ENCODE data around the gene CREB5. TPM values are rescaled to one million over a fixed set of nuclear protein-coding genes. Genes with fewer than 3 reads are reported as not detected.

Gene CREB5
- polyA plus RNA-seq, 1 donor from 2014 or later: 3.7 TPM

DNA sequence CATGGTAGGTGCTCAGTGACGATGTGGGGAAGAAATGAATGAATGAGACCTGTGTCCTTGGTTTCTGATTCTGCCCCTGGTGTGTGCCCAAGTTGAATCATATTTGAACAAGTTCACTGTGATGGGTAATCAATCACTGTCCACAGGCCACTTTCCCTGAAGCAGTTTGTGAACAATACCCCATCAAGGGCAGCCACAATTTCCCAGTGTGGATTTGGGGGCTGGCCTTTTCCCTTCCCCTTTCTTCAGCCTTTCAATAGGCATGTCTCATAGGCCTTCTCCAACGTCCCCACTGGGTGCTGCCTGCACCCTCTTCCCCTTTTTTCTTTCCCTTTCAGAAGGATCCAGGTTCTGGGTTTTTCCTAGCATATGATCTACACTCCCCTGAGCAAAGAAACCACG, 64.7 kb downstream of the CREB5 start:
- Histone ChIP-seq H3K9me3 (ENCODE audit: low read length) (no peaks in the 10 kb centered on the region), H3K4me3 (ENCODE audit: low read length) (no peak overlapping the region), H3K4me2 (ENCODE audit: low read length) (no peak overlapping the region), H4K20me1 (ENCODE audit: insufficient read depth) (no peaks in the 10 kb centered on the region), H3K27me3 (ENCODE audit: insufficient read depth, low read depth, low read length) (no peaks in the 10 kb centered on the region), H3K9ac (ENCODE audit: low read length) (no peak overlapping the region), H3K27ac (ENCODE audit: low read length) (no peak overlapping the region), H3K36me3 (ENCODE audit: insufficient read depth, low read length) (no peaks in the 10 kb centered on the region), H2AFZ (ENCODE audit: low read depth, low read length) (no peak overlapping the region), H3F3A (ENCODE audit: insufficient read depth, low read length, poor library complexity, severe bottlenecking) (no peaks in the 10 kb centered on the region), H3K79me2 (replicated peaks; ENCODE audit: insufficient read depth, low read length) (peaks cover 14% of the 10 kb centered on the region), H3K9me2 (ENCODE audit: insufficient read depth, low read length) (no peaks in the 10 kb centered on the region)
- TF ChIP-seq MXI1 (conservative IDR thresholded peaks at IDR 0.05; ENCODE audit: poor library complexity, severe bottlenecking): no peak
- TF ChIP-seq EP300 (conservative IDR thresholded peaks at IDR 0.05; ENCODE audit: poor library complexity, severe bottlenecking): no peak

GRCh38 chr7:28478656-28479055, 66.3 kb downstream of the CREB5 start:
- Histone ChIP-seq H3K79me2 (replicated peaks; ENCODE audit: insufficient read depth, low read length) (peaks cover 12% of the 10 kb centered on the region), H3F3A (ENCODE audit: insufficient read depth, low read length, poor library complexity, severe bottlenecking) (no peaks in the 10 kb centered on the region), H4K20me1 (ENCODE audit: insufficient read depth) (no peaks in the 10 kb centered on the region), H3K36me3 (ENCODE audit: insufficient read depth, low read length) (no peaks in the 10 kb centered on the region), H2AFZ (ENCODE audit: low read depth, low read length) (no peak overlapping the region), H3K27ac (ENCODE audit: low read length) (no peak overlapping the region), H3K4me3 (ENCODE audit: low read length) (no peak overlapping the region), H3K9me3 (ENCODE audit: low read length) (no peaks in the 10 kb centered on the region), H3K9me2 (ENCODE audit: insufficient read depth, low read length) (no peaks in the 10 kb centered on the region), H3K4me2 (ENCODE audit: low read length) (no peak overlapping the region), H3K9ac (ENCODE audit: low read length) (no peak overlapping the region), H3K27me3 (ENCODE audit: insufficient read depth, low read depth, low read length) (no peaks in the 10 kb centered on the region)
- TF ChIP-seq, protein P1, sequence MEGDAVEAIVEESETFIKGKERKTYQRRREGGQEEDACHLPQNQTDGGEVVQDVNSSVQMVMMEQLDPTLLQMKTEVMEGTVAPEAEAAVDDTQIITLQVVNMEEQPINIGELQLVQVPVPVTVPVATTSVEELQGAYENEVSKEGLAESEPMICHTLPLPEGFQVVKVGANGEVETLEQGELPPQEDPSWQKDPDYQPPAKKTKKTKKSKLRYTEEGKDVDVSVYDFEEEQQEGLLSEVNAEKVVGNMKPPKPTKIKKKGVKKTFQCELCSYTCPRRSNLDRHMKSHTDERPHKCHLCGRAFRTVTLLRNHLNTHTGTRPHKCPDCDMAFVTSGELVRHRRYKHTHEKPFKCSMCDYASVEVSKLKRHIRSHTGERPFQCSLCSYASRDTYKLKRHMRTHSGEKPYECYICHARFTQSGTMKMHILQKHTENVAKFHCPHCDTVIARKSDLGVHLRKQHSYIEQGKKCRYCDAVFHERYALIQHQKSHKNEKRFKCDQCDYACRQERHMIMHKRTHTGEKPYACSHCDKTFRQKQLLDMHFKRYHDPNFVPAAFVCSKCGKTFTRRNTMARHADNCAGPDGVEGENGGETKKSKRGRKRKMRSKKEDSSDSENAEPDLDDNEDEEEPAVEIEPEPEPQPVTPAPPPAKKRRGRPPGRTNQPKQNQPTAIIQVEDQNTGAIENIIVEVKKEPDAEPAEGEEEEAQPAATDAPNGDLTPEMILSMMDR (IDR thresholded peaks at IDR 0.05; ENCODE audit: poor library complexity, severe bottlenecking): no peak
- TF ChIP-seq EP300 (conservative IDR thresholded peaks at IDR 0.05; ENCODE audit: poor library complexity, severe bottlenecking) (no peak), RAD21 (conservative IDR thresholded peaks at IDR 0.05) (no peak), EZH2 (IDR thresholded peaks at IDR 0.05; ENCODE audit: borderline replicate concordance, insufficient read depth, low read length, poor library complexity, severe bottlenecking) (no peak), POLR2AphosphoS5 (IDR thresholded peaks at IDR 0.05) (no peak), MXI1 (conservative IDR thresholded peaks at IDR 0.05; ENCODE audit: poor library complexity, severe bottlenecking) (no peak), SMC3 (conservative IDR thresholded peaks at IDR 0.05; ENCODE audit: poor library complexity) (no peak), TAF1 (IDR thresholded peaks at IDR 0.05; ENCODE audit: low read depth) (no peak)
- TF ChIP-seq, protein P2, sequence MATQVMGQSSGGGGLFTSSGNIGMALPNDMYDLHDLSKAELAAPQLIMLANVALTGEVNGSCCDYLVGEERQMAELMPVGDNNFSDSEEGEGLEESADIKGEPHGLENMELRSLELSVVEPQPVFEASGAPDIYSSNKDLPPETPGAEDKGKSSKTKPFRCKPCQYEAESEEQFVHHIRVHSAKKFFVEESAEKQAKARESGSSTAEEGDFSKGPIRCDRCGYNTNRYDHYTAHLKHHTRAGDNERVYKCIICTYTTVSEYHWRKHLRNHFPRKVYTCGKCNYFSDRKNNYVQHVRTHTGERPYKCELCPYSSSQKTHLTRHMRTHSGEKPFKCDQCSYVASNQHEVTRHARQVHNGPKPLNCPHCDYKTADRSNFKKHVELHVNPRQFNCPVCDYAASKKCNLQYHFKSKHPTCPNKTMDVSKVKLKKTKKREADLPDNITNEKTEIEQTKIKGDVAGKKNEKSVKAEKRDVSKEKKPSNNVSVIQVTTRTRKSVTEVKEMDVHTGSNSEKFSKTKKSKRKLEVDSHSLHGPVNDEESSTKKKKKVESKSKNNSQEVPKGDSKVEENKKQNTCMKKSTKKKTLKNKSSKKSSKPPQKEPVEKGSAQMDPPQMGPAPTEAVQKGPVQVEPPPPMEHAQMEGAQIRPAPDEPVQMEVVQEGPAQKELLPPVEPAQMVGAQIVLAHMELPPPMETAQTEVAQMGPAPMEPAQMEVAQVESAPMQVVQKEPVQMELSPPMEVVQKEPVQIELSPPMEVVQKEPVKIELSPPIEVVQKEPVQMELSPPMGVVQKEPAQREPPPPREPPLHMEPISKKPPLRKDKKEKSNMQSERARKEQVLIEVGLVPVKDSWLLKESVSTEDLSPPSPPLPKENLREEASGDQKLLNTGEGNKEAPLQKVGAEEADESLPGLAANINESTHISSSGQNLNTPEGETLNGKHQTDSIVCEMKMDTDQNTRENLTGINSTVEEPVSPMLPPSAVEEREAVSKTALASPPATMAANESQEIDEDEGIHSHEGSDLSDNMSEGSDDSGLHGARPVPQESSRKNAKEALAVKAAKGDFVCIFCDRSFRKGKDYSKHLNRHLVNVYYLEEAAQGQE (IDR thresholded peaks at IDR 0.05; ENCODE audit: borderline replicate concordance): no peak

DNA sequence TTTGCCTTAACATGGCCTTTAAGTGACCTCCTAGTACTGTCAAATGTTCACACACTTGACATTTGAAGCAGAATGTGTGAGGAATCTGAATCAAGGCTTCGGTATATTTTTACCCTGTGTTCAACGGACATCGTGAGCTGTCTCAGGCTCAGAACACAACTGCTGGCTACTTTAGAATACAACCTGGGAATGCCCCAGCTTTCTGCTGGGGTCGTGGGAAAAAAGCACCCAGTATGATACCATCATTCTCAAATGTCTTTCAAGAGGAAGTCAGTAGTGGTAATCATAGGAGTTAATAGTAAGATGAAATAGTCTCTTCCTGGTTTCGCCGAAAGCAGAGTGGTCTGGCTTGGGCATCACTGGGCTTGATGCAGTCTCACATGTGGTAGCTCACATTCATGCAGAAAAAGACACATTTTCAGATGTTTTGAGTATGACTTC, 67.2 kb downstream of the CREB5 start:
- Histone ChIP-seq H3K4me2 (ENCODE audit: low read length) (no peak overlapping the region), H3K27me3 (ENCODE audit: insufficient read depth, low read depth, low read length) (no peaks in the 10 kb centered on the region), H4K20me1 (ENCODE audit: insufficient read depth) (no peaks in the 10 kb centered on the region), H3K9ac (ENCODE audit: low read length) (no peak overlapping the region), H3K4me3 (ENCODE audit: low read length) (no peak overlapping the region), H3K36me3 (ENCODE audit: insufficient read depth, low read length) (no peaks in the 10 kb centered on the region), H3F3A (ENCODE audit: insufficient read depth, low read length, poor library complexity, severe bottlenecking) (no peaks in the 10 kb centered on the region), H3K9me2 (ENCODE audit: insufficient read depth, low read length) (no peaks in the 10 kb centered on the region), H3K79me2 (replicated peaks; ENCODE audit: insufficient read depth, low read length) (peaks cover 7% of the 10 kb centered on the region), H3K9me3 (ENCODE audit: low read length) (no peaks in the 10 kb centered on the region), H3K27ac (ENCODE audit: low read length) (no peak overlapping the region), H2AFZ (ENCODE audit: low read depth, low read length) (no peak overlapping the region)
- TF ChIP-seq, protein P2 (IDR thresholded peaks at IDR 0.05; ENCODE audit: borderline replicate concordance): no peak
- TF ChIP-seq TAF1 (IDR thresholded peaks at IDR 0.05; ENCODE audit: low read depth): no peak
- TF ChIP-seq SMC3 (conservative IDR thresholded peaks at IDR 0.05; ENCODE audit: poor library complexity): no peak
- TF ChIP-seq RAD21 (conservative IDR thresholded peaks at IDR 0.05): no peak
- TF ChIP-seq EZH2 (IDR thresholded peaks at IDR 0.05; ENCODE audit: borderline replicate concordance, insufficient read depth, low read length, poor library complexity, severe bottlenecking): no peak
- TF ChIP-seq EP300 (conservative IDR thresholded peaks at IDR 0.05; ENCODE audit: poor library complexity, severe bottlenecking): no peak
- no peak for TF ChIP-seq POLR2AphosphoS5 (IDR thresholded peaks at IDR 0.05)
- TF ChIP-seq, protein P1 (IDR thresholded peaks at IDR 0.05; ENCODE audit: poor library complexity, severe bottlenecking): no peak
- TF ChIP-seq MXI1 (conservative IDR thresholded peaks at IDR 0.05; ENCODE audit: poor library complexity, severe bottlenecking): no peak
